ENCODE measurements around the gene SPINT2.

GRCh38 chr19:38337360-38337653 lies 72.9 kb downstream of the SPINT2 start:
- TF ChIP-seq, protein P1, sequence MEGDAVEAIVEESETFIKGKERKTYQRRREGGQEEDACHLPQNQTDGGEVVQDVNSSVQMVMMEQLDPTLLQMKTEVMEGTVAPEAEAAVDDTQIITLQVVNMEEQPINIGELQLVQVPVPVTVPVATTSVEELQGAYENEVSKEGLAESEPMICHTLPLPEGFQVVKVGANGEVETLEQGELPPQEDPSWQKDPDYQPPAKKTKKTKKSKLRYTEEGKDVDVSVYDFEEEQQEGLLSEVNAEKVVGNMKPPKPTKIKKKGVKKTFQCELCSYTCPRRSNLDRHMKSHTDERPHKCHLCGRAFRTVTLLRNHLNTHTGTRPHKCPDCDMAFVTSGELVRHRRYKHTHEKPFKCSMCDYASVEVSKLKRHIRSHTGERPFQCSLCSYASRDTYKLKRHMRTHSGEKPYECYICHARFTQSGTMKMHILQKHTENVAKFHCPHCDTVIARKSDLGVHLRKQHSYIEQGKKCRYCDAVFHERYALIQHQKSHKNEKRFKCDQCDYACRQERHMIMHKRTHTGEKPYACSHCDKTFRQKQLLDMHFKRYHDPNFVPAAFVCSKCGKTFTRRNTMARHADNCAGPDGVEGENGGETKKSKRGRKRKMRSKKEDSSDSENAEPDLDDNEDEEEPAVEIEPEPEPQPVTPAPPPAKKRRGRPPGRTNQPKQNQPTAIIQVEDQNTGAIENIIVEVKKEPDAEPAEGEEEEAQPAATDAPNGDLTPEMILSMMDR (IDR thresholded peaks at IDR 0.05): no peak
- TF ChIP-seq POLR2A (IDR thresholded peaks at IDR 0.05): no peak
